Aorta (tissue), 5 donors: Measurements from ENCODE around the gene CTSD. TPM values are rescaled to one million over a fixed set of nuclear protein-coding genes. Genes with fewer than 3 reads are reported as not detected.

ENCODE experiments used
- ATAC-seq: fragments of 200-7000 bp; cut with Tn5 transposase; one replicate; pipeline ENCODE4 v1.9.1; 2022; ENCODE audit warnings: moderate library complexity; ENCODE audit not compliant: low FRiP score
- DNase-seq, 2 donors: peaks; one replicate each; pipeline ENCODE4 v3.0.0-alpha.2; 2020
- H3K27ac ChIP-seq, 2 donors: one replicate each; pipeline ENCODE4 v1.5.1; 2013; ENCODE audit warnings: low read length in 2 of 2, mild to moderate bottlenecking in 2 of 2, moderate library complexity in 2 of 2, control low read depth in 1 of 2, inconsistent platforms in 1 of 2, low read depth in 1 of 2
- H3K27me3 ChIP-seq, 2 donors: one replicate each; pipeline ENCODE4 v1.6.1; 2013; ENCODE audit warnings: control low read depth in 1 of 2, low read length in 1 of 2, mild to moderate bottlenecking in 1 of 2, moderate library complexity in 1 of 2; ENCODE audit not compliant: insufficient read depth in 2 of 2, control insufficient read depth in 1 of 2
- H3K36me3 ChIP-seq, 2 donors: one replicate each; pipeline ENCODE4 v1.6.1; 2013; ENCODE audit warnings: control low read depth in 1 of 2, low read length in 1 of 2, mild to moderate bottlenecking in 1 of 2; ENCODE audit not compliant: insufficient read depth in 2 of 2, control insufficient read depth in 1 of 2
- H3K4me1 ChIP-seq, 2 donors: one replicate each; pipeline ENCODE4 v1.6.1; 2013; ENCODE audit warnings: low read length in 2 of 2, control low read depth in 1 of 2, mild to moderate bottlenecking in 1 of 2, moderate library complexity in 1 of 2; ENCODE audit not compliant: insufficient read depth in 2 of 2, control insufficient read depth in 1 of 2
- H3K4me3 ChIP-seq, 2 donors: one replicate each; pipeline ENCODE4 v1.5.1; 2013; ENCODE audit warnings: low read length in 2 of 2, control low read depth in 1 of 2, mild to moderate bottlenecking in 1 of 2
- H3K9me3 ChIP-seq: one replicate; pipeline ENCODE4 v1.6.1; 2013; ENCODE audit warnings: mild to moderate bottlenecking, low read length; ENCODE audit not compliant: control insufficient read depth
- WGBS, 2 donors: extraction: QIAGEN DNeasy Blood & Tissue Kit; methylation state at CpG; one replicate each; pipeline ENCODE4 v1.1.7; 2013; 5-methylcytosine and 5-hydroxymethylcytosine counted together
- intact Hi-C, 2 donors: fragments of 100-400 bp; cut with DNase I; formaldehyde crosslinking; loops; one replicate each; pipeline versions ENCODE4 v1.14.2 to v1.15.0; 2022
- polyA plus RNA-seq, 2 donors: library from polyadenylated mRNA; stranded (reverse); fragments of 200-250 nt; gene quantifications; one replicate each; pipeline ENCODE4 v1.2.3, GENCODE V29; 2013
- total RNA-seq, 2 donors: library from RNA; stranded (reverse); fragmentation: NEBNext Ultra II Directional; extraction: Animal tissue kit (Norgen Biotek cat#: 25700); gene quantifications; one replicate each; pipeline ENCODE4 v1.2.1, GENCODE V29; 2021
- donor health status: healthy with polysubstance abuse.
- donor health status: Bipolar disorder and iron deficiency.
- donor health status: DM: no; HTN: no; CAD: no.
- donor health status: DM: no; HTN: no; CAD: no.
- donor health status: DM: yes; HTN: yes; CAD: no.

Gene CTSD
- total and polyA plus RNA-seq, 4 donors, result 473 to 646 (median 577) TPM

GRCh38 chr11:1744891-1745700, 18.6 kb downstream of the CTSD start:
- no peaks in the 10 kb centered on the region for H3K4me1 ChIP-seq
- DNase-seq (peak; percentile 54 to 77), ATAC-seq (no peak)
- no peaks in the 10 kb centered on the region for H3K27me3 ChIP-seq
- intact Hi-C loops, result loop anchor here in 1 of 2 donors (5.0 kb wide), 2 partner anchors 48 to 82 kb away; partner anchors contain the start of gene KRTAP5-6
- no peak overlapping the region for H3K27ac ChIP-seq
- no peaks in the 10 kb centered on the region for H3K36me3 ChIP-seq
- H3K4me3 ChIP-seq, result no peak overlapping the region
- 50 to 55% methylated on average over 18 of the region's 18 CpGs for WGBS, 2 donors
- no peaks in the 10 kb centered on the region for H3K9me3 ChIP-seq

GRCh38 chr11:1744137-1744886, 19.4 kb downstream of the CTSD start:
- intact Hi-C loops, result no loop called here
- ATAC-seq (no peak), DNase-seq (peak; percentile 52 to 72)
- H3K9me3 ChIP-seq, result no peaks in the 10 kb centered on the region
- H3K27me3 ChIP-seq, result no peaks in the 10 kb centered on the region
- H3K4me3 ChIP-seq, result no peak overlapping the region
- H3K27ac ChIP-seq, result no peak overlapping the region
- no peaks in the 10 kb centered on the region for H3K36me3 ChIP-seq
- no peaks in the 10 kb centered on the region for H3K4me1 ChIP-seq
- 79 to 80% methylated on average over 23 of the region's 23 CpGs for WGBS, 2 donors

GRCh38 chr11:1743585-1744136, 20.1 kb downstream of the CTSD start:
- 87 to 90% methylated on average over 8 to 10 of the region's 10 CpGs for WGBS, 2 donors
- Histone ChIP-seq H3K4me1 (no peaks in the 10 kb centered on the region), H3K9me3 (no peaks in the 10 kb centered on the region), H3K36me3 (no peaks in the 10 kb centered on the region), H3K27ac (no peak overlapping the region), H3K4me3 (no peak overlapping the region), H3K27me3 (no peaks in the 10 kb centered on the region)
- DNase-seq (peak in 1 of 2 donors; percentile 41), ATAC-seq (no peak)
- intact Hi-C loops, result no loop called here

- intact Hi-C loops, result no loop called here
- whole genome bisulfite sequencing, 2 donors, result 86 to 93% methylated on average over 3 of the region's 3 CpGs
Observed at GRCh38 chr11:1742869-1743584, 20.7 kb downstream of the CTSD start.

GRCh38 chr11:1742371-1742770, 21.4 kb downstream of the CTSD start:
- Histone ChIP-seq H3K4me1 (no peaks in the 10 kb centered on the region), H3K27me3 (no peaks in the 10 kb centered on the region), H3K9me3 (peaks cover 1% of the 10 kb centered on the region), H3K4me3 (no peak overlapping the region), H3K27ac (no peak overlapping the region), H3K36me3 (no peaks in the 10 kb centered on the region)
- DNase-seq, result peak in 1 of 2 donors; percentile 8
- no peak for ATAC-seq
- WGBS, 2 donors, result 78 to 80% methylated on average over 4 of the region's 4 CpGs
- intact Hi-C loops, result no loop called here

More at GRCh38 chr11:1742869-1743584, 20.7 kb downstream of the CTSD start:
- ATAC-seq, result no peak
- Histone ChIP-seq H3K4me1 (no peaks in the 10 kb centered on the region), H3K36me3 (no peaks in the 10 kb centered on the region), H3K9me3 (no peaks in the 10 kb centered on the region), H3K4me3 (no peak overlapping the region), H3K27me3 (no peaks in the 10 kb centered on the region), H3K27ac (no peak overlapping the region)
- no peak for DNase-seq

- intact Hi-C loops, result no loop called here
- Histone ChIP-seq H3K4me1 (no peaks in the 10 kb centered on the region), H3K9me3 (peaks cover 3% of the 10 kb centered on the region), H3K27me3 (no peaks in the 10 kb centered on the region), H3K27ac (no peak overlapping the region), H3K36me3 (no peaks in the 10 kb centered on the region), H3K4me3 (no peak overlapping the region)
- WGBS, 2 donors, result 84 to 86% methylated on average over 4 of the region's 4 CpGs
- peak in 1 of 2 donors; percentile 2 for DNase-seq
- ATAC-seq, result no peak
Observed at GRCh38 chr11:1741741-1742140, 22.0 kb downstream of the CTSD start.

- H3K9me3 ChIP-seq, result peaks cover 3% of the 10 kb centered on the region
- 85% methylated on average over 8 of the region's 8 CpGs for WGBS, 2 donors
- no peak for ATAC-seq
- H3K27ac ChIP-seq, result no peak overlapping the region
- no peak overlapping the region for H3K4me3 ChIP-seq
- no peaks in the 10 kb centered on the region for H3K27me3 ChIP-seq
- DNase-seq, result peak; percentile 42 to 61
- no peaks in the 10 kb centered on the region for H3K4me1 ChIP-seq
- intact Hi-C loops, result no loop called here
- H3K36me3 ChIP-seq, result no peaks in the 10 kb centered on the region
Observed at GRCh38 chr11:1740786-1741530, 22.8 kb downstream of the CTSD start.

GRCh38 chr11:1739576-1739975, 24.2 kb downstream of the CTSD start:
- DNase-seq (peak in 1 of 2 donors; percentile 26), ATAC-seq (no peak)
- Histone ChIP-seq H3K27me3 (no peaks in the 10 kb centered on the region), H3K4me3 (no peak overlapping the region), H3K9me3 (peaks cover 3% of the 10 kb centered on the region), H3K27ac (no peak overlapping the region), H3K4me1 (no peaks in the 10 kb centered on the region), H3K36me3 (no peaks in the 10 kb centered on the region)
- WGBS, 2 donors, result 71 to 72% methylated on average over 8 of the region's 8 CpGs
- intact Hi-C loops, result no loop called here
